HEK293 (cell line): ENCODE data around the gene DNHD1.

Source experiments
- CTCF ChIA-PET: fragments of 350-600 bp; formaldehyde crosslinking; extraction: SDS; loops from one replicate; lab custom pipeline; 2021; ENCODE audit warnings: antibody characterized with exemption; lab: Yijun Ruan, JAX
- POLR2A ChIA-PET: fragments of 300-600 bp; formaldehyde crosslinking; extraction: SDS; loops from one replicate; lab custom pipeline; 2020; ENCODE audit warnings: antibody characterized with exemption, inconsistent platforms; lab: Yijun Ruan, JAX
- H3K27ac ChIP-seq: fragments of 200-500 bp; sonication (Bioruptor generic); 2 replicates; pipeline ENCODE4 v1.5.1; 2014; ENCODE audit warnings: low read depth, low read length, control low read depth, inconsistent platforms; ENCODE audit errors: extremely low read depth
- H3K36me3 ChIP-seq, 2 experiments: fragments of 200-500 bp in 1 of 2; sonication (Bioruptor generic) in 1 of 2; 1 replicate in 1 of 2; 2 replicates in 1 of 2; pipeline ENCODE4 v1.5.1; 2014 to 2017; ENCODE audit warnings: inconsistent platforms in 2 of 2, low read length in 2 of 2; ENCODE audit not compliant: control insufficient read depth in 2 of 2, insufficient read depth in 1 of 2
- H3K4me1 ChIP-seq: fragments of 200-500 bp; sonication (Bioruptor generic); 2 replicates; pipeline ENCODE4 v1.5.1; 2014; ENCODE audit warnings: mild to moderate bottlenecking, low read length, inconsistent platforms; ENCODE audit not compliant: control insufficient read depth, insufficient read depth
- H3K4me3 ChIP-seq: 2 replicates; pipeline ENCODE4 v1.5.1; 2011; ENCODE audit warnings: low read depth, mild to moderate bottlenecking, control low read depth, low read length, moderate library complexity
- H3K9me3 ChIP-seq: fragments of 200-500 bp; sonication (Bioruptor generic); 2 replicates; pipeline ENCODE4 v1.5.1; 2014; ENCODE audit warnings: low read depth, low read length, inconsistent platforms; ENCODE audit not compliant: control insufficient read depth, insufficient read depth
- BCL6B ChIP-seq: fragments of 450-650 bp; formaldehyde crosslinking; IDR thresholded peaks from 2 replicates; pipeline ENCODE4 v1.5.1; 2017; ENCODE audit warnings: missing biosample characterization, missing genetic modification characterization
- GLI2 ChIP-seq: fragments of 450-650 bp; formaldehyde crosslinking; IDR thresholded peaks from 2 replicates; pipeline ENCODE4; 2017; ENCODE audit warnings: missing biosample characterization, missing genetic modification characterization, low read depth, borderline replicate concordance
- HOXC10 ChIP-seq: sonication (generic); formaldehyde crosslinking; IDR thresholded peaks from 2 replicates; pipeline ENCODE4 v1.8.1; 2023; ENCODE audit warnings: mild to moderate bottlenecking, missing genetic modification reagents
- INSM2 ChIP-seq: fragments of 450-650 bp; formaldehyde crosslinking; IDR thresholded peaks from 2 replicates; pipeline ENCODE4 v1.5.1; 2016; ENCODE audit warnings: missing biosample characterization, missing genetic modification characterization
- KLF8 ChIP-seq: fragments of 450-650 bp; formaldehyde crosslinking; IDR thresholded peaks from 2 replicates; pipeline ENCODE4 v1.5.1; 2016; ENCODE audit warnings: missing biosample characterization, missing genetic modification characterization
- MYNN ChIP-seq: fragments of 450-650 bp; formaldehyde crosslinking; IDR thresholded peaks from 2 replicates; pipeline ENCODE4 v1.5.1; 2016; ENCODE audit warnings: missing biosample characterization, missing genetic modification characterization, borderline replicate concordance
- YY2 ChIP-seq: fragments of 450-650 bp; formaldehyde crosslinking; IDR thresholded peaks from 2 replicates; pipeline ENCODE4 v1.5.1; 2016; ENCODE audit warnings: missing biosample characterization, missing genetic modification characterization
- ZBTB48 ChIP-seq: fragments of 450-650 bp; formaldehyde crosslinking; IDR thresholded peaks from 2 replicates; pipeline ENCODE4 v1.5.1; 2016; ENCODE audit warnings: missing biosample characterization, missing genetic modification characterization
- ZNF10 ChIP-seq: fragments of 450-650 bp; formaldehyde crosslinking; IDR thresholded peaks from 2 replicates; pipeline ENCODE4 v1.5.1; 2017; ENCODE audit warnings: missing biosample characterization, missing genetic modification characterization
- ZNF18 ChIP-seq: fragments of 450-650 bp; formaldehyde crosslinking; IDR thresholded peaks from 2 replicates; pipeline ENCODE4 v1.5.1; 2016; ENCODE audit warnings: missing biosample characterization, missing genetic modification characterization
- ZNF211 ChIP-seq: fragments of 450-650 bp; formaldehyde crosslinking; IDR thresholded peaks from 2 replicates; pipeline ENCODE4 v1.5.1; 2016; ENCODE audit warnings: low read depth, missing biosample characterization, missing genetic modification characterization
- ZNF280D ChIP-seq: fragments of 450-650 bp; formaldehyde crosslinking; IDR thresholded peaks from 2 replicates; pipeline ENCODE4 v1.5.1; 2016; ENCODE audit warnings: missing biosample characterization, missing genetic modification characterization
- ZNF324 ChIP-seq: fragments of 450-650 bp; formaldehyde crosslinking; IDR thresholded peaks from 2 replicates; pipeline ENCODE4 v1.5.1; 2016; ENCODE audit warnings: missing biosample characterization, missing genetic modification characterization
- ZNF423 ChIP-seq: fragments of 450-650 bp; formaldehyde crosslinking; IDR thresholded peaks from 2 replicates; pipeline ENCODE4 v1.5.1; 2016; ENCODE audit warnings: missing biosample characterization, missing genetic modification characterization
- ZNF433 ChIP-seq: fragments of 450-650 bp; formaldehyde crosslinking; IDR thresholded peaks from 2 replicates; pipeline ENCODE4 v1.5.1; 2016; ENCODE audit warnings: missing biosample characterization, missing genetic modification characterization, low read depth
- ZNF521 ChIP-seq: fragments of 450-650 bp; formaldehyde crosslinking; IDR thresholded peaks from 2 replicates; pipeline ENCODE4 v1.5.1; 2017; ENCODE audit warnings: missing biosample characterization, mild to moderate bottlenecking, missing genetic modification characterization
- ZNF544 ChIP-seq: fragments of 450-650 bp; formaldehyde crosslinking; IDR thresholded peaks from 2 replicates; pipeline ENCODE4 v1.5.0; 2017; ENCODE audit warnings: missing biosample characterization, missing genetic modification characterization
- ZNF548 ChIP-seq: fragments of 450-650 bp; formaldehyde crosslinking; IDR thresholded peaks from 2 replicates; pipeline ENCODE4 v1.5.1; 2016; ENCODE audit warnings: missing biosample characterization, missing genetic modification characterization
- ZNF624 ChIP-seq: fragments of 450-650 bp; formaldehyde crosslinking; IDR thresholded peaks from 2 replicates; pipeline ENCODE4 v1.5.1; 2017; ENCODE audit warnings: missing biosample characterization, missing genetic modification characterization
- ZNF747 ChIP-seq: fragments of 450-650 bp; formaldehyde crosslinking; IDR thresholded peaks from 2 replicates; pipeline ENCODE4 v1.5.1; 2016; ENCODE audit warnings: missing biosample characterization, missing genetic modification characterization
- ZNF837 ChIP-seq: fragments of 450-650 bp; formaldehyde crosslinking; IDR thresholded peaks from 2 replicates; pipeline ENCODE4 v1.5.1; 2016; ENCODE audit warnings: missing biosample characterization, missing genetic modification characterization
- ZNF843 ChIP-seq: fragments of 450-650 bp; formaldehyde crosslinking; IDR thresholded peaks from 2 replicates; pipeline ENCODE4 v1.5.1; 2016; ENCODE audit warnings: missing biosample characterization, missing genetic modification characterization
- ZSCAN5A ChIP-seq: fragments of 450-650 bp; formaldehyde crosslinking; IDR thresholded peaks from 2 replicates; pipeline ENCODE4 v1.5.1; 2016; ENCODE audit warnings: missing biosample characterization, missing genetic modification characterization

DNHD1 gene

GRCh38 chr11:6588018-6588417 lies 90.9 kb downstream of the DNHD1 start (continued):
- TF ChIP-seq BCL6B (tag by site-specific recombination) (no peak), ZNF433 (no peak), ZNF747 (tag by site-specific recombination) (no peak), ZNF211 (tag by site-specific recombination) (no peak), ZNF18 (no peak), HOXC10 (CRISPR knock-in tag) (no peak), ZNF837 (tag by site-specific recombination) (no peak), ZBTB48 (no peak), ZNF548 (tag by site-specific recombination) (no peak)

GRCh38 chr11:6594142-6594768 lies 97.2 kb downstream of the DNHD1 start:
- POLR2A ChIA-PET: interaction anchor here (0.6 to 1.3 kb wide), 4 partner anchors 10 to 89 kb away, joined by 3 to 4 read pairs (median 3); partner anchors contain the start of genes MRPL17 and TAF10
- H3K27ac ChIP-seq: no peak overlapping the region
- no peaks in the 10 kb centered on the region for H3K4me1 ChIP-seq
- no peak overlapping the region for H3K4me3 ChIP-seq
- H3K9me3 ChIP-seq: no peaks in the 10 kb centered on the region
- H3K36me3 ChIP-seq: peaks cover 0 to 74% of the 10 kb centered on the region in 2 experiments
- CTCF ChIA-PET: interaction anchor here (0.6 to 2.4 kb wide), 3 partner anchors 63 to 215 kb away, joined by 3 to 10 read pairs (median 3); no protein-coding TSS in a partner anchor
- TF ChIP-seq ZNF521 (tag by site-specific recombination): no peak
- TF ChIP-seq ZNF624 (tag by site-specific recombination): no peak
- no peak for TF ChIP-seq ZNF837 (tag by site-specific recombination)
- TF ChIP-seq MYNN (tag by site-specific recombination): no peak
- no peak for TF ChIP-seq GLI2
- TF ChIP-seq ZNF843 (tag by site-specific recombination): no peak
- TF ChIP-seq ZNF324 (tag by site-specific recombination): no peak
- no peak for TF ChIP-seq INSM2 (tag by site-specific recombination)
- no peak for TF ChIP-seq KLF8 (tag by site-specific recombination)
- no peak for TF ChIP-seq ZNF423 (tag by site-specific recombination)
- no peak for TF ChIP-seq ZNF280D
- no peak for TF ChIP-seq ZNF10
- TF ChIP-seq YY2 (tag by site-specific recombination): no peak
- no peak for TF ChIP-seq ZNF544
- TF ChIP-seq ZSCAN5A (tag by site-specific recombination): no peak
